GM18508 (cell line): ENCODE results near the gene TOP2A.
"Not testable (repeated sequence)": the region's sequence is repeated elsewhere in the genome, so short reads cannot be mapped to it uniquely, and the experiment has no call there.

ENCODE experiments used
- ATAC-seq: cut with Tn5 transposase; IDR thresholded peaks from one replicate; pipeline ENCODE4 v1.9.1; 2021; ENCODE audit warnings: moderate number of reproducible peaks; ENCODE audit not compliant: insufficient read depth, unreplicated experiment

TOP2A gene

DNA sequence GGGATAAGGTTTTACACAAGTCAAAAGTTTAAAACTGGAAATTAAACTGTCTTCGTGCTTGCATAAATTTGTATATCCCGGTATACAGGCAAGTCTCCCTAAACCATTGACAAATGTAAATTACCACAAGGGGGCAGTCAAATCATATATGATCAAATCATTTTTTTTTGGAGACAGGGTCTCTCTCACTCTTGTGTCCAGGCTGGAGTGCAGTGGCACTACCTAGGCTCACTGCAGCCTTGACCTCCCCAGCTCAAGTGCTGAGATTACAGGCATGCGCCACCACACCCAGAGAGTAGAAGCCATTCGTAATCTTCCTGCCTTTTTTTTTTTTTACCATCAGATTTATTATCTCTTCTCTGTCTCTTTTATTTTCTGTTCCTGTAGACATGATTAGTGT, 18.5 kb downstream of the TOP2A start:
- no peak for ATAC-seq

DNA sequence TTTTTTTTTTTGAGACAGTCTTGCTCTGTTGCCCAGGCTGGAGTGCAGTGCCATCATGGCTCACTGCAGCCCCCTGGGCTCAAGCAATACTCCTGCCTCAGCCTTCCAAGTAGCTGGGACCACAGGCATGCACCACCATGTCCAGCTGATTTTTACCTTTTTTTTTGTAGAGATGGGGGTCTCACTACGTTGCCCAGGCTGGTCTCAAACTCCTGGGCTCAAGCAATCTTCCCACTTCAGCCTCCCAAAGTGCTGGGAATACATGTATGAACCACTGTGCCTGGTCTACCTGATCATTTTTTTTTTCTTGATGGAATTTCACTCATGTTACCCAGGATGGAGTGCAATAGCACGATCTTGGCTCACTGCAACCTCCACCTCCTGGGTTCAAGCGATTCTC, 31.1 kb downstream of the TOP2A start:
- not testable (repeated sequence) for ATAC-seq

DNA sequence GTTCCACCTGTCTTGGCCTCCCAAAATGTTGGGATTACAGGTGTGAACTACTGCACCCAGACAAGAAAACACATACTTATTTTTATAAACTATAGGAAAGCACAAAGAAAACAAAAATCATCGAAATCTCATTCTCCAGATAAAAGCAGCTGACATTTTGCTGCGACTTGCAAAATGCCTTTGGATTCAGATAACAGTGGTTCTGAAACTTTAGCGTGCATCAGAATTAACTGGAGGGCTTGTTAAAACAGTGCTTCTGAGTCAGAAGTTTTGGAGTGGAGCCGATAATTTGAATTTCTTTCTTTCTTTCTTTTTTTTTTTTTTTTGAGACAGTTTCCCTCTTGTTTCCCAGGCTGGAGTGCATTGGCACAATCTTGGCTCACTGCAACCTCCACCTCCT, 35.4 kb downstream of the TOP2A start:
- ATAC-seq = no peak

DNA sequence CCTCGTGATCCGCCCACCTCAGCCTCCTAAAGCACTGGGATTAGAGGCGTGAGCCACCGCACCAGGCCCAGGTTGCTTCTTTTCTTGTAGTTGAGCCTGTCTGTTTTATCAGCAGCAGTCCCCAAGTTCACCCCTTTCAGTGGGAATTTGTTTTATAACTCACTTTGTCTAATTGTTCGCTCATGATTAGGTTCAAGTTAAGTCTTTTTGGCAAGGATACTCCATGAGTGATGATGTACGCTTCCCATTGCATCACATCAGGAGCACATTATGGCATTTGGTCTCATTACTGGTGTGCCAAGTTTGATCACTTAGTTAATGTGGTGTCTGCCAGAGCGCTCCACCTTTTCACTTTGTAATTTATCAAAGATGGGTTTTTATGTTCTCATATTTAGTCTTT, 38.7 kb downstream of the TOP2A start:
- no peak for ATAC-seq

DNA sequence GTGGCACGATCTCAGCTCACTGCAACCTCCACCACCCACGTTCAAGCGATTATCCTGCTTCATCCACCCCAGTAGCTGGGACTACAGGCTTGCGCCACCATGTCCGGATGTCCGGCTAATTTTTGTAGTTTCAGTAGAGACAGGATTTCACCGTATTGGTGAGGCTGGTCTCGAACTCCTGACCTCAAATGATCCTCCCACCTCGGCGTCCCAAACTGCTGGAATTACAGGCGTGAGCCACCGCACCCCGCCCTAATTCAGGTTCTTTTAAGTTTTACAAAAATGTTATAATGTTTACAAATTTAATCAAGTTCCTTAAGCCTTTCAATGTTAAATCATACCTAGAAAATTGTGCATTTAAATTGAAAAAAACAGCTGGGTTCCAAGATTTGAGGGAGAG, 39.9 kb downstream of the TOP2A start:
- ATAC-seq = no peak

DNA sequence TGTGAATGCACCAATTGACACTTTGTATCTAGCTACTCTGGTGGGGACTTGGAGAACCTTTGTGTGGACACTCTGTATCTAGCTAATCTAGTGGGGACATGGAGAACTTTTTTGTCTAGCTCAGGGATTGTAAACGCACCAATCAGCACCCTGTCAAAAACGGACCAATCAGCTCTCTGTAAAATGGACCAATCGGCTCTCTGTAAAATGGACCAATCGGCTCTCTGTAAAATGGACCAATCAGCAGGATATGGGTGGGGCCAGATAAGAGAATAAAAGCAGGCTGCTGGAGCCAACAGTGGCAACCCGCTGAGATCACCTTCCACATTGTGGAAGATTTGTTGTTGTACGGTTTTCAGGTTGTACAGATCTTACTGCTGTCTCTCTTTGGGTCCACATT, 41.2 kb downstream of the TOP2A start:
- ATAC-seq = not testable (repeated sequence)

DNA sequence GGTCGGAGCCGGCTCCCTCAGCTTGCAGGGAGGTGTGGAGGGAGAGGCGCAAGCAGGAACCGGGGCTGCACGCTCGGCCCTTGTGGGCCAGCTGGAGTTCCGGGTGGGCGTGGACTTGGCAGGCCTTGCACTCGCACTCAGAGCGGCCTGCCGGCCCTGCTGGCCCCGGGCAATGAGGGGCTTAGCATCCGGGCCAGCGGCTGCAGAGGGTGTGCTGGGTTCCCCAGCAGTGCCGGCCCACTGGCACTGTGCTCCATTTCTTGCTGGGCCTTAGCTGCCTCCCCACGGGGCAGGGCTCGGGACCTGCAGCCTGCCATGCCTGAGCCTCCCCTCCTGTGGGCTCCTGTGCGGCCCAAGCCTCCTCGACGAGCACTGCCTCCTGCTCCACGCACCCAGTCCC, 41.9 kb downstream of the TOP2A start:
- ATAC-seq = not testable (repeated sequence)

DNA sequence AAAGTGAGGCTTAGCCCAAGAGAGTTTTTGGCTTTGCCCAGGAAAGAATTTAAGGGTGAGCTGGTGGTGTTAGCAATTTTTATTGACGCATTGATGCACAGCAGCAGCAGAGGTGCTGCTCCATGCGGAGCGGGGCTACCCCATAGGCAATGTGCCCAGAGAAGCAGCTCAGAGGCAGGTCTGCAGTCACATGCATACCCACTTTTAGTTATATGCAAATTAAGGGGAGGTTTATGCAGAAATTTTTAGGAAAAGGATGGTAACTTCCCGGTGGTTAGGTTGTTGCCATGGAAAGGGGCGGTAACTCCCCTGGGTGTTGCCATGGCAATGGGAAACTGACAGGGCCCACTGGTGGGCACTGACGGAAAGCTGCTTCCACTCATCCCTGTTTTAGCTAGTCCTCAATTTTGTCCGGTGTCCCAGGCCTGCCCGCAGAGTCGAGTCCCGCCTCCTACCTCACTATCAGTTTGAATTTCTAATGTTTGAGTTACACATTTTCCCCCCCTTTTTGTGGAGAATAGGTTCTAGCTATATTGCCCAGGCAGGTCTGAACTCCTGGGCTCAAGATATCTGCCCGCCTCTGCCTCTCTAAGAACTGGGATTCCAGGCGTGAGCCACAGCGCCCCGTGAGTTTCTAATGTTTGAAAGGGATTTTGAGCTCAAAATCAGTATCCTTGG, 42.7 kb downstream of the TOP2A start:
- no peak for ATAC-seq

DNA sequence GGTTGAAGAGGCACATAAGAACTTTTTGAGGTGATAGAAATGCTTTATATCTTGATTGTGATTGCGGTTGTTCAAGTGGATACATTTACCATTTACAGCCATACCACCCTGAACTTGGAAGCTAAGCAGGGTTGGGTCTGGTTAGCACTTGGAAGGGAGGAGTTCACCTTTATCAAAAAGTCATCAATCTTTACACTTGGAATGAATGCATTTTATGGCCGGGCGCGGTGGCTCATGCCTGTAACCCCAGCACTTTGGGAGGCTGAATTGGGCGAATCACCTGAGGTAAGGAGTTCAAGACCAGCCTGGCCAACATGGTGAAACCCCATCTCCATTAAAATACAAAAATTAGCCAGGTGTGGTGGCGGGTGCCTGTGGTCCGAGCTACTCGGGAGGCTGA, 43.7 kb downstream of the TOP2A start:
- no peak for ATAC-seq

DNA sequence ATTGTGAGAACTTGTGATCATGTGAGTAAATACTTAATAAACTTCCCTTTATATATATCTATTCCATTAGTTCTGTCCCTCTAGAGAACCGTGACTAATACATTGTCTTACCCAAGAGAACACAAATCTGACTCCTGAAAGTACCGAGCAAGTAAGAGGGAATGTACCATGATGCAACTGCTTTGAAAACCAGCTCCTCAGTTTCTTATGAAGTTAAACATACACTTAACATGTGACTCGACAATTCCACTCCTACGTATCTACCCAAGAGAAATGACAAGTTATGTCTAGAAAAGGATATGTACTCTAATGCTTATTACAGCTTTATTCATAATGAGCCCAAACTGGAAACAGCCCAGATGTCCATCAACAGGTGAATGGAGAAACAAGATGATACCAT, 44.4 kb downstream of the TOP2A start:
- ATAC-seq = no peak

DNA sequence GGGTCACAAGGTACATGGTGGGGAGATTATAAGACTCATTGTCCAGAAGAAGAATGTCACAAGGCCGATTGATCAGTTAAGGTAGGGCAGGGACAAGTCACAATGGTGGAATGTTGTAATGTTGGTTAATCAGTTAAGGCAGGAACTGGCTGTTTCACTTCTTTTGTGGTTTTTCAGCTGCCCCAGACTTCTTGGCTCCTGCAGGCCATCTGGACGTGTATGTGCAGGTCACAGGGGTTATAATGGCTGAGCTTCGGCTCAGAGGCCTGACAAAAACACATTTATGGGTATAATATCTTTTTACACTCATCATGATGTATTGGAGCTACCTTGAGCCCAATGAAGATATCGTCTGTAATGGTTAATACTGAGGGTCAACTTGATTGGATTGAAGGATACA, 45.1 kb downstream of the TOP2A start:
- ATAC-seq = not testable (repeated sequence)

DNA sequence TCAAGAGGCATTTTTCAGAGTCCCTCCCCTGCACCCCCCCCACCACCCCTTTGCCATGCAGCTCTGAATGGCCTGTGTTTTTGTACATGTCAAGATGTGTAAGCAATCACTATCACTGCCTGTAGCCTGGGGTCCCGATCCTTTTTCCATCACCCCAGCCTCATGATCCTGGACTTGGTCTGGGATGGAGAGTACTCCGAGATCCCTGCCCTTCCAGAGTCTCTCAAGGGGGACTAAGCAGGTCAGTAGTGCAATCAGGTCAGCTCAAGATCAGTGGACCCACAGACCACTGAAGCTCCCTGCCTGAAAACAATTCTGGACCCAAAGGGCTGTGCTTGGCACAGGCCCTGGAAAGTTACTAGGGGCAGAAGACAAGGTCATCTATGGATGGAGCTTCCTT, 45.7 kb downstream of the TOP2A start:
- no peak for ATAC-seq

DNA sequence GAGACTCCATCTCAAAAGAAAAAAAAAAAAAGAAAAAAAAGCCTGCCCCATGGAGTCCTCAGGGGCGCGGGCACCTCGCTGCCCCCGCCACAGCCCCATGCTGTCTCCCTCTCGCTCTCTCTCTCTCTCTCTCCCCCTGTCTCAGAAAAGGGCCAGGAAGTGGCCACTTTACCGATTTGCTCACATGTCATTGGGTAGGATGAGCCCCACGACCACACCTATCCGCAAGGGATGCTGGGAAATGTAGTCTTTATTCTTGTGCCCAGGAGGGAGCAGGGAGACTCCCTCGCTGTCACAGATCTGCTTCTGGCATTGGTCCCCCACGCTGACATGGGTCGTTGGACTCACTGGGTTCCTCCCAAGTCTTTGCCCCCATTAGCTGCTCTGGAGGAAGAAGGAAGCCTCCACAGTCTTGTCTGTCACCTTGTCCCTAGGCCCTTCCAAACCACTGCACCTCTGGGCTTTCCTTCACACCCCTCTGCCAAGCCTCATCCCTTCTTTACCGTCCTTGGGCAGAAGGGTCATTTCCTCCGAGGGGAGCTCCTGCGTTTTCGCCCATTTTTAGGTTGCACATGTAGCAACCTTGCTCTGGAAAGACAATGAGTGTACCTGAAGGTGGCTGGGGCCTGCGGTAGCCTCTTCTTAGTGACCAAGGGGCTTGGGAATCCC, 46.3 kb downstream of the TOP2A start:
- ATAC-seq = no peak

DNA sequence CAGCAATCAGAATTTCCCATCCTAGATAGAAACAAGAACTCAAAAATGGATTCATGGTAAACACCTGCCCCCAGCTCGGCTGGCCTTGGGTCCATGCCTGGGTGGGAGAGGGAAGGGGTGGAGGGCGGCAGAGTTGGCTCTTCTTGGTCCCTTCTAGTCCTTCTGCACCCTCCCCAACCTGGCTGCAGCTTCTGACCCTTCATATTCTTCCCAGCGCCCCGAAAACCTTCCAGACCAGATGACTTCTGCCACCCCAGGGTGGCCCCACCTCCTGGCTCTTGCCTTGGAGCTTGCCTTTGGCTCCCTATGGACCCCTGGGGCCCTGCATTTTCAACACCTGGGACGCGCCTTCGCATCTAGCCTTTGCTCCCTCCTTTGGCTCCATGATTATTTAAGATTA, 47.8 kb downstream of the TOP2A start:
- no peak for ATAC-seq

DNA sequence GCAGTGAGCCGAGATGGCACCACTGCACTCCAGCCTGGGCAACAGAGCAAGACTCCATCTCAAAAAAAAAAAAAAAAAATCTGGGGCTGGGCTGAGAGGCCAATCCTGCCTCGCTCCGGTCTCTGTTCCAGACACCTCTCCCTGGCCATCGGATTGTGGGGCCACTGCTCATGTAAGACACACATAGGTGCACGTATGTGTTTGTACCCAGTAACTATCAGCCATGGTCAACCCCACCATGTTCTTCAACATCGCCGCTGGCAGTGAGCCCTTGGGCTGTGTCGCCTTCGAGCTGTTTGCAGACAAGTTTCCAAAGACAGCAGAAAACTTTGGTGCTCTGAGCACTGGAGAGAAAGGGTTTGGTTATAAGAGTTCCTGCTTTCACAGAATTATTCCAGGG, 50.0 kb downstream of the TOP2A start:
- ATAC-seq = not testable (repeated sequence)

DNA sequence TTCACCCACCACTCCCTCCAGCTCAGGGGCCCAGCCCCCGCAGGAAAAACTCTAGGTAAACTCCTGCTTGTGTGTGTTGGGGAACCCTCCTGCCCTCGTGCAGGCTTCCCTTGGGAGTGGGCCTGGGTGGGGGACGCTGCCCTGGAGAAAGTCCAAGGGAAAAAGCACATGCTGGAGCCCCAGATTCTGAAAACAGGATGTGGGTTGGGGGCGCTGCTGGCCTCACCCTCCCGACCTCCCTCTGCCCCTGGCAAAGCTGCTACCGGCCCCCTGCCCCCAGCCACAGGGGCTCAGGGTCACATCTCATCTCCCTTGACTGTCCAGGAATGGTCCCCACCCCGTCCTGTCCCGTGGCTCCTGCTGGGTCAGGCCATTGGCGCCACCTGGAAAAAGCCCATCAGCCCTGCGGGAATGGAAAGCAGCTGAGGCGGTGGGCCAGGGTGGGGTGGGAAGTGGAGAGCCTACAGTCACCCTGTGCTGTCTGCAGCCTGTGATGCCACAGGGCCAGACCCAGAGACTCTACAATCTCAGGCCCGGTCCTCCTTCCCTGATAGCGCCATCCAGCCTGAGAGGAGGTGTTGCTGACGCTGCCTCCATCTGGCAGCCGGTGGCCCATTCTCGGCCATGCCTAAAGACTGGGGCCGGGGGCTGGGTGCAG, 50.7 kb downstream of the TOP2A start:
- no peak for ATAC-seq

DNA sequence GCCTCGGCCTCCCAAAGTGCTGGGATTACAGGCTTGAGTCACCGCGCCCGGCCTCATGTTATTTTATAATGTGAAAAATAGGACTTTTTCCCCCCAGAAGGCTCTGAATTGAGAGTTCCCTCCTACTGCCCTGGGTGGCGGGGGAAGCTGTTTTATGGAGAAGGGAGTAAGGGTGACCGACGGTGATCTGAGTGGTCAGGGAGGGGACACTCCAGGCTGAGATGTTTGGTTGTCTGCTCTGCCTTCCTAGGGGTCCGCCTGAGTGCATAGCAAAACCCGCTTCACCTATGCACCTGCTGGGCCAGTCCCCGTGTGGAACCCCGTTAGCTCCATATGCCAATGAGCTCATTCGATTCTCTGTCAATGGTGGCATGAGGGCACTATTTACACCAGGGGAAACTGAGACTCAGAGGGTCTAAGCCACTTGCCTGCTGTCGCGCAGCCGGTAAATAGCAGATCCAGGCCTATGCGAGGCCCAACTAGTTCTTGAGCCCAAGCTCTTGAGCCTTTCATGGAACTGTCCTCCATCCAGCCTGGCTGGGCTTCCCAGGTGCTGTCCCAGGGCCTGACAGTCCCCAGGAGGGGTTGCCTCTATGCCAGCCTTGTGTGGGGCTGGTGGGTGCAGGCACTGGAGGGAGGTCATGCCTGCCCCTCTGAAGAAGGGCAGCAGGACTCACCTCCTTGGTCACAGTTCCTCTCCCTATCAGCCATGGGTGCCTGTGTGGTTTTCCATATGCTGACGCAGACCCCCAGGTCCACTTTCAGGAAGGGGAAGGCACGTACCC, 51.4 kb downstream of the TOP2A start:
- no peak for ATAC-seq

DNA sequence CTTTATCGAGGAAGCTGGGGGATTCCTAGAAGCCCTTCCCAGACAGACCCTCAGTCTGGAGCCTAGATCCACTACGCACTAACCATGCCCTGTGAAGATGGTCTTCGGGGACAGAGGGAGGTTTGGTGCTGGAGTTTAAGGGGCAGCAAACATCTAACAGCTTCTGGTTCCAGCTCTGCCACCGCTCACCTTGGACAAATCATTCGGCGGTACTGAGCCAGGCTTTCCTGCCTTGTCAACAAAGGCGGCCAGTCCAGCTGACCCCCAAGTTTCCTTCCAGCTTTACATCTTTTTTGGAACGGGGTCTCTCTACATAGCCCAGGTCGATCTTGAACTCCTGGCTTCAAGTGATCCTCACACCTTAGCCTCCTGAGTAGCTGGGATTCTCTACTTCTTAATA, 52.8 kb downstream of the TOP2A start:
- ATAC-seq = no peak

DNA sequence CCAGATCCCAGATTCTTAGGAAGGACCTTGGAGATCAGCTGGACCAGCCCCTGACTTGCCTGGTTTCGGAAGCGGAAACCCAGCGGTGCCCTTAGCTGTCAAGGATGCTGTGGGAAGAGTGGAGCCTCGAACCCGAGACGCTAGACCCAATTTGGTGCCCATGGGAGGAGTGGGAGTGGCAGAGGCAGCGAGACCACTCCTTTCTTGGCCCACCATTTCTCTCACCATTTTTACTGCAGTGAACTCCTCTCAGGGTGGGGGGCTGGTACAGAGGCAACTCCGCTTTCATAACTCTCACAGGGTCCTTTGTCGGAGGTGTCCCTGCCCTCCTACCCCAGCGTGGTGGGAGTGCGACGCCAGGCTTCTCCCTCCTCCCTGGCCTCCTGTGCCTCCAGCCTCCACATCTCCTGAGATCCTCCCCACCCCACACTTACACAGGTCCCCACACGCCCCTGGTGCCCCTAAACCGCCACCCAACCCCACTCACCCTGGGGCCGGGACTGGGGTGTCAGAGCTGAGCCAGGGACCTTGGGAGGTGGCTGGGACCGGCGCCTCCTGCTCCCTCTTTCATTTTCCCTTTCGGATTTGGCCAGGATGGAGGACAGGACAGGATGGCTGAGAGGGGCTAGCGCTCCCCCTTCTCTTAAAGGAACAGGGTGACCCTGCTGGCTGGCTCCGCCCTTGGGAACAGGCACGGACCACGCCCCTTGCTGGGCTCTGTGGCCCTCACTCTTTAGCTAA, 53.4 kb downstream of the TOP2A start, which contains the start of gene GJD3:
GJD3 (minus strand) TSS at position 617 of the 741 bp plus-strand sequence. CDS start 922 bp downstream, outside the sequence.
- no peak for ATAC-seq
